SHP77 treated with DMSO at 0.1 percent for 48 hours (cell line): ENCODE data around the gene CDR2.
"Not testable (repeated sequence)": the region's sequence is repeated elsewhere in the genome, so short reads cannot be mapped to it uniquely, and the experiment has no call there.

Experiments used
- DNase-seq: peaks from one replicate; lab custom pipeline; 2025; lab: John Stamatoyannopoulos, UW

The CDR2 gene

GRCh38 chr16:22375963-22376640 is 1.7 kb upstream of the CDR2 start:
- no peak for DNase-seq

- no peak for DNase-seq
Measured at GRCh38 chr16:22375117-22375962, 921 bp upstream of the CDR2 start.

- no peak for DNase-seq
Measured at GRCh38 chr16:22373662-22374310, 633 bp downstream of the CDR2 start.

GRCh38 chr16:22372882-22373661 is 1.3 kb downstream of the CDR2 start:
- DNase-seq, result no peak

GRCh38 chr16:22370038-22370820 is 4.2 kb downstream of the CDR2 start:
- DNase-seq, result no peak

- no peak for DNase-seq
Measured at GRCh38 chr16:22369221-22369811, 5.1 kb downstream of the CDR2 start.

GRCh38 chr16:22368200-22368826 is 6.1 kb downstream of the CDR2 start:
- DNase-seq, result not testable (repeated sequence)

GRCh38 chr16:22366889-22367288 is 7.5 kb downstream of the CDR2 start:
- no peak for DNase-seq

- no peak for DNase-seq
Measured at GRCh38 chr16:22366371-22366770, 8.0 kb downstream of the CDR2 start.

- DNase-seq, result no peak
Measured at GRCh38 chr16:22364241-22364640, 10.2 kb downstream of the CDR2 start.

- no peak for DNase-seq
Measured at GRCh38 chr16:22360963-22361659, 13.3 kb downstream of the CDR2 start.

- DNase-seq, result no peak
Measured at GRCh38 chr16:22359679-22360078, 14.7 kb downstream of the CDR2 start.

GRCh38 chr16:22358000-22358399 is 16.4 kb downstream of the CDR2 start:
- DNase-seq, result no peak

GRCh38 chr16:22357635-22357971 is 16.8 kb downstream of the CDR2 start:
- no peak for DNase-seq

- no peak for DNase-seq
Measured at GRCh38 chr16:22356930-22357634, 17.3 kb downstream of the CDR2 start.

GRCh38 chr16:22355487-22355908 is 18.9 kb downstream of the CDR2 start:
- no peak for DNase-seq

- DNase-seq, result no peak
Measured at GRCh38 chr16:22353933-22354541, 20.4 kb downstream of the CDR2 start.

GRCh38 chr16:22353191-22353919 is 21.1 kb downstream of the CDR2 start:
- DNase-seq, result no peak
